Uterus (tissue), 2 donors: Measurements from ENCODE around the gene CNTNAP5.

Experiments
- CTCF ChIP-seq, 4 experiments: fragments of 200-600 bp in 2 of 4; fragments of 450-650 bp in 2 of 4; sonication (generic) in 2 of 4; IDR thresholded peaks; one replicate each; pipeline ENCODE4 v1.5.1; 2016 to 2019; ENCODE audit warnings: antibody characterized with exemption in 4 of 4, mild to moderate bottlenecking in 2 of 4, moderate library complexity in 1 of 4
- POLR2A ChIP-seq, 2 donors: fragments of 450-650 bp; IDR thresholded peaks; one replicate each; pipeline ENCODE4 v1.6.1; 2016; ENCODE audit warnings: antibody characterized with exemption in 2 of 2, mild to moderate bottlenecking in 1 of 2, moderate library complexity in 1 of 2

- TF ChIP-seq CTCF (IDR thresholded peaks at IDR 0.05) (no peak), POLR2A (IDR thresholded peaks at IDR 0.05) (no peak)
These were observed 849.1 kb downstream of the CNTNAP5 start for GRCh38 chr2:124874219-124874618.
